GM12873 (cell line): ENCODE measurements around the gene TBX1.

ENCODE experiments used
- CTCF ChIP-seq: IDR thresholded peaks from 2 replicates; pipeline ENCODE4 v1.5.1; 2012; ENCODE audit warnings: low read depth, mild to moderate bottlenecking, moderate library complexity, low read length, control low read depth; ENCODE audit not compliant: insufficient read depth; ENCODE audit errors: missing control alignments

TBX1 gene

GRCh38 chr22:19805821-19806212 lies 45.2 kb downstream of the TBX1 start:
- no peak for TF ChIP-seq CTCF

GRCh38 chr22:19806213-19807160 lies 45.9 kb downstream of the TBX1 start:
- no peak for TF ChIP-seq CTCF

GRCh38 chr22:19807161-19807913 lies 46.8 kb downstream of the TBX1 start:
- no peak for TF ChIP-seq CTCF

- no peak for TF ChIP-seq CTCF
Measured at GRCh38 chr22:19807914-19808872, 47.6 kb downstream of the TBX1 start.

GRCh38 chr22:19808873-19809478 lies 48.4 kb downstream of the TBX1 start:
- TF ChIP-seq CTCF = no peak

GRCh38 chr22:19809741-19810140 lies 49.2 kb downstream of the TBX1 start:
- no peak for TF ChIP-seq CTCF
